Measurements from ENCODE around the gene CLIC3.

CLIC3 gene

DNA sequence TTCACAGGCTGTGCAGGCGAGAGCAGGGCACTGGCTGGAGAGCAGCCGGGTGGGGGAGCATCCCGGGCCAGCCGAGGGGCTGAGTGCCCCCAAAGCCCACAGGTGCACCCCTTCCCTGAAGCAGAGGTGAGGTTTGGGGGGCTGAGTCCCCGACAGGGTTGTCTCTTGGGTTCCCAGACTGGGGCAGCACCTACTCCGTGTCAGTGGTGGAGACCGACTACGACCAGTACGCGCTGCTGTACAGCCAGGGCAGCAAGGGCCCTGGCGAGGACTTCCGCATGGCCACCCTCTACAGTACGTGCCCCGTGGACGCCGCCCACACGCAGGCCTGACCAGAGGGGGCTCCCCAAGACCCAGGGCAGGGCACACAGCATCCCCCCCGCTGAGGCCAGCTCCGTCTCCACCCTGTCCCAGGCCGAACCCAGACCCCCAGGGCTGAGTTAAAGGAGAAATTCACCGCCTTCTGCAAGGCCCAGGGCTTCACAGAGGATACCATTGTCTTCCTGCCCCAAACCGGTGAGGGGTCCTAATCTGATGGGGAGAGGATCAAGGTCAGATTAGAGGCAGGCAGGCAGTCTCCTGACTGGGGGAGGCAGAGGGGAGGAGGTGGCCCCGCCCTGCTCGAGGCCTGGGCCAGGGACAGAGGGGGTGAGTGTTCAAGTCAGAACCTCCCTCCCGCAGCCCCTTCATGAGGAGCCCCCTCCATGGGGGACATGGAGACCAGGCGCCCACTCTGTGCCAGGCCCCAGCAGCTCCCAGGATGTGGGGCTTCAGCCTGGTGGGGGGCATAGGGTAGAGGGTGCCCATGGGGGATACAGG lies 16.4 kb downstream of the CLIC3 start:
- no peak for DNase-seq (ENCODE audit: low read depth)
- H3K4me3 ChIP-seq (ENCODE audit: low read depth, low read length), result no peak overlapping the region
- TF ChIP-seq, protein P1, sequence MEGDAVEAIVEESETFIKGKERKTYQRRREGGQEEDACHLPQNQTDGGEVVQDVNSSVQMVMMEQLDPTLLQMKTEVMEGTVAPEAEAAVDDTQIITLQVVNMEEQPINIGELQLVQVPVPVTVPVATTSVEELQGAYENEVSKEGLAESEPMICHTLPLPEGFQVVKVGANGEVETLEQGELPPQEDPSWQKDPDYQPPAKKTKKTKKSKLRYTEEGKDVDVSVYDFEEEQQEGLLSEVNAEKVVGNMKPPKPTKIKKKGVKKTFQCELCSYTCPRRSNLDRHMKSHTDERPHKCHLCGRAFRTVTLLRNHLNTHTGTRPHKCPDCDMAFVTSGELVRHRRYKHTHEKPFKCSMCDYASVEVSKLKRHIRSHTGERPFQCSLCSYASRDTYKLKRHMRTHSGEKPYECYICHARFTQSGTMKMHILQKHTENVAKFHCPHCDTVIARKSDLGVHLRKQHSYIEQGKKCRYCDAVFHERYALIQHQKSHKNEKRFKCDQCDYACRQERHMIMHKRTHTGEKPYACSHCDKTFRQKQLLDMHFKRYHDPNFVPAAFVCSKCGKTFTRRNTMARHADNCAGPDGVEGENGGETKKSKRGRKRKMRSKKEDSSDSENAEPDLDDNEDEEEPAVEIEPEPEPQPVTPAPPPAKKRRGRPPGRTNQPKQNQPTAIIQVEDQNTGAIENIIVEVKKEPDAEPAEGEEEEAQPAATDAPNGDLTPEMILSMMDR (IDR thresholded peaks at IDR 0.05; ENCODE audit: insufficient read depth, low read depth, low read length, missing control alignments), result no peak

DNA sequence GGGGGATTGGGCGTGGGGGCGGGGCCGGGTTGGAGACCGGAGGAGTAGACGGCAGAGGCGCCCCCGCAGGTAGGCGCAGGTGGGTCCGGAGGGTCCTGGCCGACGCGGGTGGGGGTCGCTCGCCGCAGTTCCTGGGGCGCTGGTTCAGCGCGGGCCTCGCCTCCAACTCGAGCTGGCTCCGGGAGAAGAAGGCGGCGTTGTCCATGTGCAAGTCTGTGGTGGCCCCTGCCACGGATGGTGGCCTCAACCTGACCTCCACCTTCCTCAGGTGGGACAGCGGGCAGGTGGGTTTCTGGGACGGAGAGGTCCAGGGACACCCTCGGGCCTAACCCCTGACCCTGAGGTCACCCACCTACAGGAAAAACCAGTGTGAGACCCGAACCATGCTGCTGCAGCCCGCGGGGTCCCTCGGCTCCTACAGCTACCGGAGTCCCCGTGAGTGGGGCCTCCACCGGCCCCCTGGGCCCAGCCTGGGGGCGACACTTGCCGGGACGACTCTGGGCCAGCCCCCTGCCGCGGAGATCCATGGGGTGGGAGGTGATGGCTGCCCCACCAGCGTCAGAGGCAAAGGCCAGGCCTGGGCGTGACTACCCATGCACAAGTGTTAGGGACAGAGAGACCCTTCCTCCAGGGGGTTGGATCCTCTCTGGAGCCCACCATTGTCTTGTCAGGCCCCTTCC lies 17.4 kb downstream of the CLIC3 start:
- TF ChIP-seq, protein P1 (IDR thresholded peaks at IDR 0.05; ENCODE audit: insufficient read depth, low read depth, low read length, missing control alignments), result no peak
- DNase-seq (ENCODE audit: low read depth), result no peak
- no peak overlapping the region for H3K4me3 ChIP-seq (ENCODE audit: low read depth, low read length)

DNA sequence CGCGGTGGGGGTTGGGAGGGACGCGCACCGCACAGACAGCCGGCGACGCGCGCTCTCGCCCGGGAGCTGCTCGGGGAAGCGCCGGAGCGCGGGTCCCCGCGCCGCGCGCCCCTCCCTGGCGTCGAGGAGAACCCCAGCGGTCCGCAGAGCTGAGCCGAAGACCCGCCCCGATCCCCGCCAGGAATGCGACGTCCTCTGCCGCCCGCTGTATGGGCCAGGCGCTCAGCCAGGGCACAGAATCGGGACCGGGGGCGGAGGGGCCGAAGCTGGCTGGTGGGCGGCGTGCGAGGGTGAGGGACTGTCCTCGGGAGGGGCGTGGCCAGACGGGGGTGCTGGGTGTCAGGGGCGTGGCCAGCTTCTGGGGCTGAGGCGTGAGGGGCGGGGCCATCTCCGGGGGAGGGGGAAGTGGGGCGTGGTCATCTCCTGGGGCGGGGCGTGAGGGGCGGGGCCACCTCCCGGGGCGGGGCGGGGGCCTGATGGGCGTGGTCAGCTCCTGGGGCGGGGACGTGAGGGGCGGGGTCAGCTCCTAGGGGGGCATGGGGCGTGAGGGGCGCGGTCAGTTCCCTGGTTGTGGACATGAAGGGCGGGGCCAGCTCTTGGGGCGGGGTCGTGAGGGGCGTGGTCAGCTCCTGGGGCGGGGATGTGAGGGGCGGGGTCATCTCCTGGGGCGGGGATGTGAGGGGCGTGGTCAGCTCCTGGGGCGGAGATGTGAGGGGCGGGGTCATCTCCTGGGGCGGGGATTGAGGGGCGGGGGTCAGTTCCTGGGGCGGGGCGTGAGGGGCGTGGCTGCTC lies 18.1 kb downstream of the CLIC3 start:
- no peak overlapping the region for H3K4me3 ChIP-seq (ENCODE audit: low read depth, low read length)
- DNase-seq (ENCODE audit: low read depth), result peak; percentile 51
- TF ChIP-seq, protein P1 (IDR thresholded peaks at IDR 0.05; ENCODE audit: insufficient read depth, low read depth, low read length, missing control alignments), result no peak

GRCh38 chr9:136977649-136978072 lies 18.7 kb downstream of the CLIC3 start:
- DNase-seq (ENCODE audit: low read depth), result no peak
- TF ChIP-seq, protein P1 (IDR thresholded peaks at IDR 0.05; ENCODE audit: insufficient read depth, low read depth, low read length, missing control alignments), result no peak
- H3K4me3 ChIP-seq (ENCODE audit: low read depth, low read length), result no peak overlapping the region

DNA sequence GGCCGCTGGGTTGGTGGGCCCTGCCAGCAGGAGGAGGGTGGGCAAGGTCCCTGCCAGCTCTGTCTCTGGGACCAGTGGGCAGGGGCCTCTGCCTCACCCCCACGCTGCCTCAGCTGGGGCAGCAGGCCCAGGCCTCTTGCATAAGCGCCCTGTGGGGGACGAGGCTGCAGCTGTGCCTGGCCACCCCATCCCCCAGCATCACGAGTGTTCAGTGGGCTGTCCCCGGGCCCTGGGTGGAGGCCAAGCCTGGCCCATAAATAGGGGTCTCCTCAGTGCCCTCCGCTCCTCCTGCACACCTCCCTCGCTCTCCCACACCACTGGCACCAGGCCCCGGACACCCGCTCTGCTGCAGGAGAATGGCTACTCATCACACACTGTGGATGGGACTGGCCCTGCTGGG lies 19.1 kb downstream of the CLIC3 start, which contains the start of gene PTGDS:
Gene PTGDS, plus strand, starts transcription at position 282 of the 400 bp plus-strand sequence. Its CDS starts 75 bp downstream, at position 357.
- no peak within 1 kb of the TSS for H3K4me3 ChIP-seq (ENCODE audit: low read depth, low read length)
- TF ChIP-seq, protein P1 (IDR thresholded peaks at IDR 0.05; ENCODE audit: insufficient read depth, low read depth, low read length, missing control alignments), result no peak

GRCh38 chr9:136975644-136976043 lies 20.7 kb downstream of the CLIC3 start:
- peak; percentile 44 for DNase-seq (ENCODE audit: low read depth)

More for the DNA sequence above, 19.1 kb downstream of the CLIC3 start, which contains the start of gene PTGDS:
- no peak for DNase-seq (ENCODE audit: low read depth)

More at GRCh38 chr9:136975644-136976043, 20.7 kb downstream of the CLIC3 start:
- H3K4me3 ChIP-seq (ENCODE audit: low read depth, low read length), result no peak overlapping the region
- TF ChIP-seq, protein P1 (IDR thresholded peaks at IDR 0.05; ENCODE audit: insufficient read depth, low read depth, low read length, missing control alignments), result peak; percentile 21

Data from GM12865 (cell line).